ENCODE data around the gene CAMSAP2.

GRCh38 chr1:200869376-200869752 lies 130.7 kb downstream of the CAMSAP2 start:
- TF ChIP-seq CTCF (IDR thresholded peaks at IDR 0.05; ENCODE audit: low read length): no peak
- TF ChIP-seq EZH2 (IDR thresholded peaks at IDR 0.05; ENCODE audit: borderline replicate concordance, low read length): no peak
